T-helper 17 cell (primary cell): ENCODE data around the gene HS3ST4. TPM values are rescaled to one million over a fixed set of nuclear protein-coding genes. Genes with fewer than 3 reads are reported as not detected.

Experiments used
- ATAC-seq: fragments of 150-1000 bp; cut with Tn5 transposase; 2 replicates; pipeline ENCODE4 v1.10.0; 2021; ENCODE audit warnings: mild to moderate bottlenecking, moderate library complexity
- DNase-seq, 3 donors: peaks; one replicate each; pipeline versions ENCODE4 v3.0.0 to v3.0.0-alpha.2; 2020 to 2021
- H3K9me3 ChIP-seq: one replicate; pipeline ENCODE4 v1.7.0; 2013; ENCODE audit warnings: low read length, mild to moderate bottlenecking; ENCODE audit not compliant: control insufficient read depth, poor library complexity, severe bottlenecking
- H3K27ac Mint-ChIP-seq: one replicate; pipeline ENCODE4 v1.8.0; 2022; ENCODE audit warnings: mild to moderate bottlenecking, moderate library complexity, mixed read lengths
- H3K27me3 Mint-ChIP-seq: one replicate; pipeline ENCODE4 v1.8.0; 2022; ENCODE audit warnings: mixed read lengths
- H3K36me3 Mint-ChIP-seq: one replicate; pipeline ENCODE4 v1.8.0; 2022; ENCODE audit warnings: low read depth, mixed read lengths
- H3K4me1 Mint-ChIP-seq: one replicate; pipeline ENCODE4 v1.8.0; 2022; ENCODE audit warnings: mild to moderate bottlenecking, mixed read lengths
- H3K4me3 Mint-ChIP-seq: one replicate; pipeline ENCODE4 v1.8.0; 2022; ENCODE audit warnings: mild to moderate bottlenecking, moderate library complexity, mixed read lengths
- total RNA-seq, 4 donors: library from RNA in 2 of 4; stranded (reverse) in 2 of 4; gene quantifications; one replicate each; pipeline ENCODE4 v1.2.3 and lab custom pipeline; 2022 to 2026

Gene HS3ST4
- total RNA-seq, 2 donors from 2014 or later, result not detected

DNA sequence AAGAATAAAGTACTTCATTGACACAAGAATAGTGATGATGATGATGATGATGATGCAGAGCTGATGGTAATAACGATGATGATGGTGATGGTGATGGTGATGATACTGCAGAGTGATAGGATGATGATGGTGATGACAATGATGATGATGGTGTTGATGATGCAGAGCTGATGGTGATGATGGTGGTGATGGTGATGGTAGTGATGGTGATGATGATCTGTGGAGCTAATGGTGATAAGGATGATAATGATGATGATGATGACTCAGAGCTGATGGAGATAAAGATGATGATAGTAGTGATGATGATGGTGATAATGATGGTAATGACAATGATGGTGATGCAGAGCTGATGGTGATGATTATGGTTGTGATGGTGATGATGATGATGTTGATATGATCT, 448.1 kb downstream of the HS3ST4 start:
- ATAC-seq, result no peak
- Mint-ChIP-seq H3K4me3 (no peak overlapping the region), H3K27me3 (no peaks in the 10 kb centered on the region), H3K4me1 (no peaks in the 10 kb centered on the region), H3K27ac (no peak overlapping the region), H3K36me3 (no peaks in the 10 kb centered on the region)
- no peak for DNase-seq
- H3K9me3 ChIP-seq, result no peaks in the 10 kb centered on the region

DNA sequence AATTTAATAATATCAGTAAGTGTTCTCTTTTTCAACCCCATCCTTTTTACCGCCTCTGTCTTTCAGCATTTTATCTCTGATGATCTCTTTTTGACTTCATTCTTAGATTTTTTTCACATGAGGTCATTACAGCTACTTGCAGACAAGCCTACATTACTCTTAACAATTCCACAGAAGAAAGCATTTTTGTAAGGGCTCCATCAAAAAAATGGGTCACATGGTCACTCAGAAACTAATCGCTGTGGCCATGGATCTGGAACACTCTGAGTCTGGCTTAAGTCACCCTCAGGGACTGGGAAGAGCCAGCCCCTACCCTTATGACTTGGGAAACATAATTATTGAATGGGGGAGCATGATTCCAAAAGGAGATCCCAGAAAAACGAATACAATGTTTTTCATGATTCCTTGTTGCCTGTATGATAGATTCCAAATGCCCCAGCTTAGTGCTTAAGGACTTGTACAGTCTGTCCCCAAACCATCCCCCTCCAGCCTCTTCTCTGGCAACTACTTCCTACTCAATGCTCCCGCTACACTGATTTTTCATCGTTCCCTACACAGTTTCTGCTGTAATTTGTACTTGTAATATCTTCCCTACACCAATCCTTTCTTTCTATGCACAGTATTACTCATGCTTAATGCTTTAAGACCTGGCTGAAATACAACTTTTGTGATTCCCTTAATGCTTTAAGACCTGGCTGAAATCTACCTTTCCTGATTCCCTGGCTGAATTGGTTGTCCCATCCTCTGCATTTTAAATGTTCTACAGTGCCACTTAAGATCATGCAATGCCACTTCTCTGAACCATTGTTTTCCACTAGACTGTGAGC, 457.8 kb downstream of the HS3ST4 start:
- H3K4me1 Mint-ChIP-seq, result no peaks in the 10 kb centered on the region
- H3K36me3 Mint-ChIP-seq, result no peaks in the 10 kb centered on the region
- DNase-seq (no peak), ATAC-seq (no peak)
- no peaks in the 10 kb centered on the region for H3K9me3 ChIP-seq
- H3K4me3 Mint-ChIP-seq, result no peak overlapping the region
- no peak overlapping the region for H3K27ac Mint-ChIP-seq
- H3K27me3 Mint-ChIP-seq, result peaks cover 10% of the 10 kb centered on the region

DNA sequence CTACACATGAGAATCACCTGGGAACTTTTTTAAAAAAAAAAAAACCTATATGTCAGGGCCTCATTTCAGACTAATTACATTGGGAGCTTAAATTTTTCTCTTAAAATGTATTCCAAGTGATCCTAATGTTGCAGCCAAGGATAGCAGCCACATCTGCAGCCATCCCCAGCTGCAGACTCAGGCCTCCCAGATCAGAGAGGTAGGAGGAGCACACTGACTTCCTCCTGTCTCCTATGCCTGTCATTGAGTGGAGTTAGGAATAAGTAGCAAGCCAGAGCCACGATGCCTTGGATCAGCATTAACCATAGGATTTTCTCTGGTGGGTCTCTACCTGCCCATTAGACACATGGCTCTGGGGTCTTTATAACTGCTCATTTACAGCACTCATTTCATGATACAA, 463.5 kb downstream of the HS3ST4 start:
- Mint-ChIP-seq H3K36me3 (no peaks in the 10 kb centered on the region), H3K27ac (no peak overlapping the region), H3K27me3 (peaks cover 5% of the 10 kb centered on the region), H3K4me1 (no peaks in the 10 kb centered on the region), H3K4me3 (no peak overlapping the region)
- DNase-seq, result no peak
- H3K9me3 ChIP-seq, result no peaks in the 10 kb centered on the region
- no peak for ATAC-seq

DNA sequence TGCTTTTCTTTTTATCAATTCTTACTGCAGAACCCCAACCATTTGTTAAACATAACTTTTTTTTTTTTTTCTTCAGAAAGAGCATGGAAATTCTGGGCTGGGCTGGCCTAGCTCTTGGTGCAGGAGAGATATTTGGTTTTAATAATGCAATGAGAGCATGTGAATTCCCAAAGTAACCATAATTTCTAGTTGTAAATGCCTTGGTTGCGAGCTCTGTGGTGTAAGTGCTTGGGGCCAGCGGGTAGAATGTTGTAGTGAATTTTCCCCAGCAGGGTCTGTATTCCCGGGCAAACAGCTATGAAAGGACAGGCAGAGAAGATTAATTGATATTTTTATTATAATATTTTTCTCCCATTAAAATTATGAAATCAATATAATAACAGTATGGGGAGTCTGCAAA, 465.6 kb downstream of the HS3ST4 start:
- Mint-ChIP-seq H3K27me3 (no peaks in the 10 kb centered on the region), H3K4me3 (no peak overlapping the region), H3K36me3 (no peaks in the 10 kb centered on the region), H3K4me1 (no peaks in the 10 kb centered on the region), H3K27ac (no peak overlapping the region)
- H3K9me3 ChIP-seq, result no peaks in the 10 kb centered on the region
- DNase-seq (no peak), ATAC-seq (no peak)

DNA sequence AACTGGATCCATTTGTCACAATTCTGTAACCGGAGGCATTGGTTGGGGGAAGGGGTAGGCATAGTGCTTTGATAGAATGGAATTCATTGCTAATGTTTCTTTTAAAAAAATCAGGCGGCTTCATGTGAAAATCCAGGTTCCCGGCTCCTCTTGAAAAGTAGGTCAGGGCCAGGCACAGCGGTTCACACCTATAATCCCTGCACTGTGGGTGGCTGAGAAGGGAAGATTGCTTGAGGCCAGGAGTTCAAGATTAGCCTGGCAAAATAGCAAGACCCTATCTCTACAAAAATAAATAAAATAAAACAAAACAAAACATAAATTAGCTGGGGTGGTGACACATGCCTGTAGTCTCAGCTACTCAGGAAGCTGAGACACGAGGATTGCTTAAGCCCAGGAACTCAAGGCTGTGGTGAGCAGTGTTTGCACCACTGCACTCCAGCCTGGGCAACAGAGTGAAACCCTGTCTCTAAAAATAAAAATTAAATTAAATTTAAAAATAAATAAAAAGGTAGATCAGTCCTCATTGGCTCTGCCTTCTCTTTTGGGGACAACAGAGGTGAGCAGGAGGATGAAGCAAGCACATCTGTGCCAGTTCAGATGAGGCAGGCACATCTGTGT, 466.5 kb downstream of the HS3ST4 start:
- Mint-ChIP-seq H3K4me3 (no peak overlapping the region), H3K36me3 (no peaks in the 10 kb centered on the region), H3K27me3 (no peaks in the 10 kb centered on the region), H3K27ac (no peak overlapping the region), H3K4me1 (no peaks in the 10 kb centered on the region)
- DNase-seq (no peak), ATAC-seq (no peak)
- no peaks in the 10 kb centered on the region for H3K9me3 ChIP-seq

DNA sequence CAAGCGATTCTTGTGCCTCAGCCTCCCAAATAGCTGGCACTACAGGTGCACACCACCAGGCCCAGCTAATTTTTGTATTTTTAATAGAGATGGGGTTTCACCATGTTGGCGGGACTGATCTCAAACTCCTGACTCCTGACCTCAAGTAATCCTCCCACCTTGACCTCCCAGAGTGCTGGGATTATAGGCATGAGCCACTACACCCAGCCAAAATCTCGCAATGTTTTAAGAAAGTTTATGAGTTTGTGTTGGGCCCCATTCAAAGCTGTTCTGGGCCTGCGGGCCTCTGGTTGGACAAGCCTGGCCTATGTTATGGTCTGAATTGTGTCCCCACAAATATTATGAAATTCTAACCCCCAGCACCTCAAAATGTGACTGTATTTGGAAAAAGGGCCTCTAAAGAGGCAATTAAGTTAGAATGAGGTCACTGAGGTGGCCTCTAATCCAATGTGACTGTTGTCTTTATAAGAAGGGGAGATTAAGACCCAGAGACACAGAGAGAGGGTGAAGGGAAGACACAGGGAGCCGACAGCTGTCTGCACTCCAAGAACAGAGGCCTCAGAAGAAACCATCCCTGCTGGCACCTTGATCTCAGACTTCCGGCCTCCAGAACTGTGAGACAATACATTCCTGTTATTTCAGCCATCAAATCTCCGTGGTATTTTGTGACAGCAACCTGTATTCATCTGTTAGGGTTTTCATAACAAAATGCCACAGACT, 469.9 kb downstream of the HS3ST4 start:
- no peak overlapping the region for H3K4me3 Mint-ChIP-seq
- no peak overlapping the region for H3K27ac Mint-ChIP-seq
- ATAC-seq (no peak), DNase-seq (no peak)
- H3K27me3 Mint-ChIP-seq, result no peaks in the 10 kb centered on the region
- H3K9me3 ChIP-seq, result no peaks in the 10 kb centered on the region
- no peaks in the 10 kb centered on the region for H3K36me3 Mint-ChIP-seq
- H3K4me1 Mint-ChIP-seq, result no peaks in the 10 kb centered on the region

DNA sequence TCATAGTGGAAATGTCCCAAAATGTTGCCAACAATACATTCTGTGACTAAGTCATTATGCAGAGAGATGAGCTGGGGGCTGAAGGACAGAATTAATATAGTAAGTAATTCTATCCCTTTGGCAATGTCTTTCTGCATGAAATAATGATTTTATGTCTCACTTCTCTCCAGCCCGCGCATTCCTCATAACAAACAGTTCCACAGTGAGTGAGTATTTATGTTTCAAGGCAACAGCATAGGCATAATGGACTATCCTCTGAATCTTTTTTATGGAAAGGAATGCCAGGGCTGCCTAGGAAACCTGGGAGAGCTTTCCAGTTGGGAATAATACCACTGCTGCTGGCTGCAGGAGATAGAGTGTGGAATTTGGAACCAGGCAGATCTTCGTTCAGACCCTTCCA, 477.7 kb downstream of the HS3ST4 start:
- Mint-ChIP-seq H3K27ac (no peak overlapping the region), H3K4me1 (no peaks in the 10 kb centered on the region), H3K27me3 (peaks cover 7% of the 10 kb centered on the region), H3K4me3 (no peak overlapping the region), H3K36me3 (no peaks in the 10 kb centered on the region)
- DNase-seq (no peak), ATAC-seq (no peak)
- no peaks in the 10 kb centered on the region for H3K9me3 ChIP-seq

DNA sequence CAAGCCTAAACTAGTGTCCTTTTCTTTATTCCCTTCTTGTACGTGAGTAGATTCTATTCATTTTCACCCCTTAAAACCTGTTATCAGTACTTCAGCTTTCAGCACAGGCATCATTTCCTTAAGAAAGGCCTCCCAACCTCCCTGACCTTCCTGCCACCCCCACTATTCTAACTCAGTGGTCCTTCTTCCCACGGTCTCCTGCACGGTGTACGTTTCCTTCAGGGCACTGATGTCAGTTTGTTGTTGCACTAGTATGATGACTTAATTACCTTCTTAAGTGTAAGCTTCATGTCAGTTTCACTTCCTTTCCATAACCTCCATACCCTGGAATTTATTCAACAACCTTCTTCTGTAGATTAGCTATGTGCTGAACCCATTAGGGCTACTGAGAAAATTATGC, 484.2 kb downstream of the HS3ST4 start:
- peaks cover 4% of the 10 kb centered on the region for H3K4me1 Mint-ChIP-seq
- H3K9me3 ChIP-seq, result no peaks in the 10 kb centered on the region
- ATAC-seq (no peak), DNase-seq (no peak)
- H3K27me3 Mint-ChIP-seq, result peaks cover 12% of the 10 kb centered on the region
- H3K4me3 Mint-ChIP-seq, result no peak overlapping the region
- H3K36me3 Mint-ChIP-seq, result no peaks in the 10 kb centered on the region
- H3K27ac Mint-ChIP-seq, result no peak overlapping the region

DNA sequence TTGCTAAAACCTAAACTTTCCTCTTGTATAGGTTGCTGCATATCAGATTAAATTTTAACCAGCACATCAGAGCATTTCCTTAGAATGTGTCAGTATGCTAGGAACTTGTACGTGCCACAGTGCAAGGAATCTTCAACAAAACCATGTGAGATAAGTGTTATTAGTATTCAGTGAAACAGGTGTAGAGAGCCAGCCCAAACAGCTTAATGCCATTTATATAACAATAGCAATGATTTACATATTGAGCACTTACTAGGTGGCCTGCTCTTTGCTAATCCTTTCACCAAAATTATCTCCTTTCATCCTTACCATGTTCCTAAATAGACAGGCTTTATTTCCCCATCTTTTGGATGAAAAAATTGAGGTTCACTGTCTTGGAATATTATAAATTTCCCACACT, 485.7 kb downstream of the HS3ST4 start:
- no peaks in the 10 kb centered on the region for H3K9me3 ChIP-seq
- Mint-ChIP-seq H3K4me3 (no peak overlapping the region), H3K36me3 (no peaks in the 10 kb centered on the region), H3K27ac (no peak overlapping the region), H3K4me1 (peaks cover 4% of the 10 kb centered on the region), H3K27me3 (peaks cover 12% of the 10 kb centered on the region)
- DNase-seq (no peak), ATAC-seq (no peak)

DNA sequence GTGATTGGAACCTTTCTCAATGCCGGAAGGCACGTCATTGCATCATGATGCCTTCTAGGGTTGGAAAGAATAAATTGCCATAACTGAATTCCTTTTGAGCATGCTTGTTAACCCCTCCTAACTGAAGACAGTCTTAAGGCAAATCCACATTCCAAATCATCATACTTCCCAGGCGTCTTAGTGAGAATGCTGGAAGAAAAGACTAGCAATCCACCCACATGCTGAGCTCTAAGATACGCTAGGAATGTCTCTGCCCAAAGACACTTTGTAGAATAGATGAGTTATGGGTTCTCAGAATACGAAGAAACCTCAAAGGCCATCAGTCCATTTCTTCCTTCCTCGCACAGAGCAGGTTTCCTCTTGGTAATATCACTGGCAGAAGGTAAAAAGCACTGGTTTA, 486.5 kb downstream of the HS3ST4 start:
- no peaks in the 10 kb centered on the region for H3K9me3 ChIP-seq
- Mint-ChIP-seq H3K27ac (no peak overlapping the region), H3K27me3 (peaks cover 12% of the 10 kb centered on the region), H3K4me1 (peaks cover 4% of the 10 kb centered on the region), H3K36me3 (no peaks in the 10 kb centered on the region), H3K4me3 (no peak overlapping the region)
- DNase-seq (no peak), ATAC-seq (no peak)

DNA sequence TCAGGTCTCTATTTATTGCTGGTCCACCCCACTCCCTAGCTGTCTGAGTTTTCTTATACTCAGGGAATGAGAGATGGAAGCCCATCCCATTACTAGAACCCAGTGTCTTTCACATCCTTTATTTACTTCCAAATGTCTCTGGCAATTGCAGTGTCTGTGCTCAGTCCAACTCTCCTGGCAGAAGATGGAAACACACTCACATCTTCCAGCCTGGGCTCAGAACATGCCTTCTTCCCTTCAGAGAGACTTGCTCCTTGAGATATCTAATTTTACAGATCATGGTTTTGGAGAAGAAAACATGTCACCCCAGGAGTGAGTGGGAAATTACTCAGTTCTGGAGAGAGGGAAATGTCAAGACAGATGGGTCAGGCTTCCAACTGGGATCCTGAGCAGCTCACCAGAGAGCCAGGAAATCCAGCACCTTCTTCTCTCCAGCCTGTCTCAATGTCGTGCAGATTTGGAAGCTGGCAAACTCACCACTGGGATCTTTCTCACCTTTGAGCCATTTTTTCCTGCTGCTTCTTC, 494.4 kb downstream of the HS3ST4 start:
- ATAC-seq, result no peak
- no peak for DNase-seq
- Mint-ChIP-seq H3K36me3 (no peaks in the 10 kb centered on the region), H3K27me3 (peaks cover 15% of the 10 kb centered on the region), H3K4me1 (no peaks in the 10 kb centered on the region), H3K4me3 (no peak overlapping the region), H3K27ac (no peak overlapping the region)
- H3K9me3 ChIP-seq, result no peaks in the 10 kb centered on the region
